ENCODE data around the gene GALNT17. TPM values are rescaled to one million over a fixed set of nuclear protein-coding genes. Genes with fewer than 3 reads are reported as not detected.

GALNT17 gene
- total and polyA plus RNA-seq, 4 donors, result 2.8 to 10.8 (median 7.4) TPM

- H3K4me1 ChIP-seq (ENCODE audit: control insufficient read depth in 5 of 5, insufficient read depth in 5 of 5, low read length in 5 of 5), result no peaks in the 10 kb centered on the region
- no peak for DNase-seq
- ATAC-seq (ENCODE audit: insufficient read depth, low FRiP score), result no peak
- H3K9me3 ChIP-seq (ENCODE audit: control insufficient read depth in 4 of 4, insufficient read depth in 3 of 4, low read length in 3 of 4), result peaks cover 0 to 2% (median 0%) of the 10 kb centered on the region in 4 donors
- WGBS, 2 donors, result 46 to 50% methylated on average over 6 of the region's 6 CpGs
- no peaks in the 10 kb centered on the region for H3K27me3 ChIP-seq (ENCODE audit: control insufficient read depth in 3 of 3, insufficient read depth in 3 of 3, low read length in 2 of 3)
- no peaks in the 10 kb centered on the region for H3K36me3 ChIP-seq (ENCODE audit: control insufficient read depth in 4 of 4, insufficient read depth in 4 of 4, low read length in 4 of 4)
- no peak overlapping the region for H3K27ac ChIP-seq (ENCODE audit: low read depth in 1 of 2, low read length in 1 of 2)
- no peak overlapping the region for H3K4me3 ChIP-seq
- no peak overlapping the region for H3K9ac ChIP-seq (ENCODE audit: insufficient read depth in 1 of 2, low read length in 2 of 2)
- TF ChIP-seq CTCF (IDR thresholded peaks at IDR 0.05; ENCODE audit: control extremely low read depth, extremely low read depth), result no peak
These were observed 427.1 kb downstream of the GALNT17 start for GRCh38 chr7:71558806-71559613.

GRCh38 chr7:71560354-71560995 is 428.5 kb downstream of the GALNT17 start:
- no peak overlapping the region for H3K4me3 ChIP-seq
- no peak overlapping the region for H3K27ac ChIP-seq (ENCODE audit: low read depth in 1 of 2, low read length in 1 of 2)
- no peak overlapping the region for H3K9ac ChIP-seq (ENCODE audit: insufficient read depth in 1 of 2, low read length in 2 of 2)
- H3K4me1 ChIP-seq (ENCODE audit: control insufficient read depth in 5 of 5, insufficient read depth in 5 of 5, low read length in 5 of 5), result no peaks in the 10 kb centered on the region
- DNase-seq (no peak), ATAC-seq (ENCODE audit: insufficient read depth, low FRiP score) (no peak)
- H3K27me3 ChIP-seq (ENCODE audit: control insufficient read depth in 3 of 3, insufficient read depth in 3 of 3, low read length in 2 of 3), result no peaks in the 10 kb centered on the region
- WGBS, 2 donors, result 65 to 68% methylated on average over 10 of the region's 10 CpGs
- TF ChIP-seq CTCF (IDR thresholded peaks at IDR 0.05; ENCODE audit: control extremely low read depth, extremely low read depth), result no peak
- peaks cover 0 to 2% (median 0%) of the 10 kb centered on the region in 4 donors for H3K9me3 ChIP-seq (ENCODE audit: control insufficient read depth in 4 of 4, insufficient read depth in 3 of 4, low read length in 3 of 4)
- H3K36me3 ChIP-seq (ENCODE audit: control insufficient read depth in 4 of 4, insufficient read depth in 4 of 4, low read length in 4 of 4), result no peaks in the 10 kb centered on the region

- Histone ChIP-seq H3K4me1 (ENCODE audit: control insufficient read depth in 5 of 5, insufficient read depth in 5 of 5, low read length in 5 of 5) (no peaks in the 10 kb centered on the region), H3K4me3 (no peak overlapping the region), H3K27ac (ENCODE audit: low read depth in 1 of 2, low read length in 1 of 2) (no peak overlapping the region), H3K9ac (ENCODE audit: insufficient read depth in 1 of 2, low read length in 2 of 2) (no peak overlapping the region), H3K36me3 (ENCODE audit: control insufficient read depth in 4 of 4, insufficient read depth in 4 of 4, low read length in 4 of 4) (no peaks in the 10 kb centered on the region), H3K27me3 (ENCODE audit: control insufficient read depth in 3 of 3, insufficient read depth in 3 of 3, low read length in 2 of 3) (no peaks in the 10 kb centered on the region), H3K9me3 (ENCODE audit: control insufficient read depth in 4 of 4, insufficient read depth in 3 of 4, low read length in 3 of 4) (peaks cover 0 to 4% (median 0%) of the 10 kb centered on the region in 4 donors)
- WGBS, 2 donors, result 63 to 78% methylated on average over 6 of the region's 6 CpGs
- DNase-seq (no peak), ATAC-seq (ENCODE audit: insufficient read depth, low FRiP score) (no peak)
- TF ChIP-seq CTCF (IDR thresholded peaks at IDR 0.05; ENCODE audit: control extremely low read depth, extremely low read depth), result no peak
These were observed 431.3 kb downstream of the GALNT17 start for GRCh38 chr7:71563276-71563675.

Measured in lung (tissue), 12 donors.